HG02885 (cell line): ENCODE data around the gene HOXC13.

Source experiments
- ATAC-seq: cut with Tn5 transposase; IDR thresholded peaks from one replicate; pipeline ENCODE4 v1.9.1; 2021; ENCODE audit warnings: mild to moderate bottlenecking; ENCODE audit not compliant: unreplicated experiment, poor library complexity

HOXC13 gene

GRCh38 chr12:53992377-53992889 is 53.8 kb downstream of the HOXC13 start:
- ATAC-seq, result no peak

- no peak for ATAC-seq
Measured at GRCh38 chr12:53993162-53994008, 54.8 kb downstream of the HOXC13 start.

- ATAC-seq, result no peak
Measured at GRCh38 chr12:53994009-53994263, 55.3 kb downstream of the HOXC13 start.

GRCh38 chr12:53994264-53995001 is 55.8 kb downstream of the HOXC13 start:
- no peak for ATAC-seq

GRCh38 chr12:53995002-53995377 is 56.4 kb downstream of the HOXC13 start:
- no peak for ATAC-seq

GRCh38 chr12:53995378-53996239 is 57.0 kb downstream of the HOXC13 start:
- no peak for ATAC-seq
